NOMO-1 treated with DMSO at 0.1 percent for 48 hours (cell line): ENCODE measurements around the gene SH3PXD2A.

Experiments
- DNase-seq: peaks from one replicate; lab custom pipeline; 2025; ENCODE audit not compliant: unreplicated experiment; lab: John Stamatoyannopoulos, UW

SH3PXD2A gene

DNA sequence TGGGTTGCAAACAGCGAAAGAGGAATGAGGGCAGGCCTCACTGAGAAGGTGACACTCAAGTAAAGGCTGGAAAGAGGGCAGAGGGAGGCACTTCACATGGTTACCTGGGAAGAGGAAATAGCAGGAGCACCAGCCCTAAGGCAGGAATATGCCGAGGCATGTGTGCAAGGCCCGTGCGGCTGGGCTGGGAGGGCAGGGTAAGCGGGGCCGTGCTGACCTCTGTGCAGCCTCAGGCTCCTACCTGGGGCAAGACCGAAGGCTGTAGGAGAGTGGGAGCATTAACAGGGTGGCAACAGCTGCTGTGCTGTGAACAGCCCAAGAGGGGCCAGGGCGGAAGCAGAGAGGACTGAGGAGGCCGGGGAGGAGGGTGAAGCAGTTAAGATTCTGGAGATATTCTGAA is 24.0 kb upstream of the SH3PXD2A start:
- DNase-seq, result no peak

DNA sequence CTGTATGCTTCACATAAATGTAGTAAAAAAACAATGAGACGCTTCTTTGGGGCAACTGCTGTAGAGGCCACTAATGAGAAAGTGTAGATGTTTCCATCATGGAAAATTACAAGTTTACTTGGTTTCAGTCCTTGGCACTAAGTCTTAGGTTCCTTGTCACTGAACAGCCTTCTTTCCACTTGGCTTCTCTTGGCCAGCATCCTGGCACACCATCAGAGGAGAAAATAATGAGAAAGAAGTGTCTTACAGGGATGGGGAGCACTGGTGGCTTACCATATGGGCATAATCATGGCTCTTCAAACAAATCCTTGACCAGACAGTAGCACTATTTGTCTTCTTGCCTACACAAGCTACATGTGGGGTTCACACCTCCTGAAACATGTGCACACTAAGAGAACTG is 22.5 kb upstream of the SH3PXD2A start:
- no peak for DNase-seq

DNA sequence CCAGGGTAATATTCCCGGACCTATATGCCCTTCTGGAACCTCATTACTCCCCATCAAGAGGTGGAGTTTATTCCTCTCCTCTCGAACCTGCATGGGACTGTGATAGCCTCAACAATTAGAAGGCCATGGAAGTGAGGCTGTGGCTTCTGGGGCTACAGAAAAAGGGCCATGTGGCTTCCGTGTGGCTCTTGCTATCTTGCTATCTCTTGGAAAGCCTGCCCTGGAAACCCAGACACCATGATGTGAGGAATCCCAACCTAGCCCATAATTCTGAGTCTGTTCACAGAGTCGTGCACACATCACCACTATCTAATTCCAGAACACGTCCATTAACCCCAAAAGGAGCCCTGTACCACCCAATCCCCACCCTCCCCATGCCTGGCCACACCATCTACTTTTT is 20.8 kb upstream of the SH3PXD2A start:
- no peak for DNase-seq

DNA sequence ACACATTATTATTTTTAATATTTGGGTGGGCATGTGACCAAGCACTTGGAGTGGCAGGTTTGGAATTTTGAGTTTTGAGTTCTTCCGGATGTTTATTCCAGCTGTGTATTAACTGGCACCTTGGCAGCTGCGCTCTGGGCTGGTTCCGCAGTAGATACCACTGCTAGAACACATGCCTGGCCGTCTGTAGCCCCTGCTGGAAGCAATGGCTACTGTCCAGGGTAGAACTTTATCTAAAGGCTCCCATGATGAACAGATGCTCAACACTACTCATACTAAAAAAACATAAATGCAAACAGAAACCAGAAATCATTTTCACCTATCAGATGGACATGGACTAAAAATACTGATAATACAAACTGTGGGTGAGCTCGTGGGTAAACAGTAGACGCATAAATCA is 19.4 kb upstream of the SH3PXD2A start:
- no peak for DNase-seq

DNA sequence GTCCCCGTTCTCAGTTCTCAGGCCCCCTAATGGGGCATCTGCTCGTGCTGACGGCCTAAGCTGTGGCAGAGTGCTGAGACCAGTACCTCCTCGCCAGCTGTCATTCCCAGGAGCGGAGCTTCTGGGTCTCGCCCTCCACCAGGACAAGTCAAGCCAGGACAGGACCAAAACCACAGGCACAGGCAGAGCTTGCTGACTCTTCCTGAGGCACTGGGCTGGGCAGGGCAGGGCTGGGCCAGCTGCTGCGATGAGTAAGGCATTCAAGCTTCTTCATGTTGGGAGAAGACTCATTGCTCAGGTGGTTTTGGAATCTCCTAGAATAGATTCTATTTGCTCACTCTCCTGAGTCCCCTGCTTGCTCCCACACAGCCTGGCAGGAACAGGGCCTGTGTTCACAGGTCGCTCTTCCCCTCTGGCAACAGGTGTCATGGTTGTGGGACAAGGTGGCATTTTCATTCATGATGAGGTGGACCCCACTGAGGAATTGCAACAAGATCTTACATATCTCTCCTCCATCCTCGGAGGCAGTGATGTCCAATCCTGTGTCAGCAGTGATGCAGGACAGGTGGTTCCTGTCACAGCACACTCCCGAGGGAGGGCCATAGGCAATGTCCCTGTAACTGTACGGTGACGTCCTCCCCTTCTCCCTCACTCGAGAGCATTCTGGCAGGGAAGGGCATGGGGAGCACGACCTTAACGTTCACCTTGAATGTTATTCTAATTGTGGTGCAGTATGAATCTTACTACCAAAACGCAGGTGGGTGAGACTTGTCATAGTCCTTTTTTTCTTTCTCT is 17.0 kb upstream of the SH3PXD2A start:
- DNase-seq, result no peak

DNA sequence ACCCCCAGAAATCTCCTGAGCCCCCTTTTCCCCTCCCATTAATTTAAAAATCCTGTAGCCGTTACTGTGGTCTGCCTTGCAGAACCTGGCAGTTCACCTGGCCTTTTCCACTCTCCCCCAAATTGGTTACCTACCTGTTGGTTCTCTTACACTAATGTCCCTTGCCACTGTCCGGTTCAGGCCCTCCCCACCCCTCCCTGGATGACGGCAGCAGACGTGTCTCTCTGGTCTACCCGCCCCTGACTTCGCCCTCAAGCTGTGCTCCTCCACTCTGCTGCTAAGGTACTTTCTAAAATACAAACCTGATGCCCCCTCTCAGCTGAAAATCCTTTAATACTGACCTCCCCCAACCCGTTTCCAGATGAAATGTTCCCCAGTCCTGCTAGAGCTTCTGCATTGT is 15.6 kb upstream of the SH3PXD2A start:
- no peak for DNase-seq

DNA sequence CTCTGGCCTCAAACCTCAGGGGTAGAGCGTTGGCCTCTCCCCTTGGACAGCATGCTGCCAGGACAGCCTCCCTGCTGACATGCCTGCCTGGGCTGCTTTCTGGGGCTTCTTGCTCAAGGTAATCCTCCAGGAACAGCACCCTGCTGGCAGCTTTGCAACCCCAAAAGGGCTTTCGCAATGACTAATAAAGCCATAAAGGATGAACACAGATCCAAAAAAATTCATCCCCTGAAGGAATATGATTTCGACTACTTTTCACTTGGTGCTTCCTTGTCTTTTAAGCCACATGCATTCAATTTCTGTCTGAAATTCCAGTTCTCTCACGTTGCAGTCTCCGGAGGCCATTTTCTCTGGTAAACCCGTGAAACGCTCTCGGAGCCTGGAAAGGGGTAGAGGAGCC is 15.1 kb upstream of the SH3PXD2A start:
- no peak for DNase-seq

DNA sequence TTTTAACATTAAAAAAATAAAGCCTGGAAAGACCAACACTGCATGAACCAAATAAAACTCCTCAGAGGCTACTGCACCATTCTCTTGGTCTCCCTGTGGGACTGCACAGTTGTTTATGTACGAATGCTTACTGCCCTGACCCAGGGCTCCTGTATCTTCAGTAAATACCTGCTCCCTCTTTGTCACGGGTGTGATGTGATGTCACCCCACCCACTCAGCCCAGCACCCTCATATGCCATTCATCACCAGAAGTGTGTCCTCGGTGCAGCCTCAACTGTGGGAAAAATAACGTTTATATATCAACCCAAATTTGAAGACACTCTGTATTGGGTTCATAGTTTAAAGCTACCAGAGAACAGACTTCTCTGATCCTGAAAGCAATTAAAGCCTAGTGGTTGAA is 14.0 kb upstream of the SH3PXD2A start:
- DNase-seq, result no peak

DNA sequence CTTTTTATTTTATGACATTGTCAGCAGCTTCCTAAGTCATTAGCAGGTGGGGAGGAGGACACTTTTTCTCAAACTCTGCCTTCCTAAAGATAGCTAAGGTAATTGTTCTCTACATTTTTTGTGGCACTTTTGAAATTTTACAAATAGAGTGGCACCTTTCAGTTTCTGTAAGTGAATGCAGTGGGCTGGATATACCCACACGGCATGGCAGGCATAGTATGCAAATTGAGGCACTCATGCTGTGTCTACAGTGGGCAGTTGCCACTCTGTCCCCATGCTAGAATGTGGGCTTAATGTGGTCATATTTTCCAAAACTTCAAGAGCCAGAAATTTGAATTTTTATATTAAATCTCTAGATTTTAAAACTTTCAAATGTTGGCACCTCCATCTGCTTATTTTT is 12.8 kb upstream of the SH3PXD2A start:
- no peak for DNase-seq

DNA sequence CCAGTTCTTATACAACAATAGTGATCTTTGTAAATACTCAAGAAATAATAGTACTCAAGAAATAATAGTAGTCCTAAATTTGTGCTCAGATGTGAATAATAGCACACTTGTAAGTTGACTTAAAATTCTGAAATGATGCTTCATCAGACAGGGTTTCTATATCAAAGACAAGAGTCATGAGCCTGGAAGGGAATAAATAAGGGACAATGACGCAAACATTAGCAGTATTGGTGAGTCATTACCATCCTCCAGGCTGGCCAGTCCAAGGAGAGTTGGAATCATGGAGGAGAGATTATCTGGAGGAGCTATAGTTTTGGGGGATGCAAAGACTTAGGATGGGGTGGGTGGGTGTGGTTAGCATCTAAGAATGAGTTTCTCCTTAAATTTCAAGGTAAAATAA is 6.1 kb upstream of the SH3PXD2A start:
- no peak for DNase-seq

DNA sequence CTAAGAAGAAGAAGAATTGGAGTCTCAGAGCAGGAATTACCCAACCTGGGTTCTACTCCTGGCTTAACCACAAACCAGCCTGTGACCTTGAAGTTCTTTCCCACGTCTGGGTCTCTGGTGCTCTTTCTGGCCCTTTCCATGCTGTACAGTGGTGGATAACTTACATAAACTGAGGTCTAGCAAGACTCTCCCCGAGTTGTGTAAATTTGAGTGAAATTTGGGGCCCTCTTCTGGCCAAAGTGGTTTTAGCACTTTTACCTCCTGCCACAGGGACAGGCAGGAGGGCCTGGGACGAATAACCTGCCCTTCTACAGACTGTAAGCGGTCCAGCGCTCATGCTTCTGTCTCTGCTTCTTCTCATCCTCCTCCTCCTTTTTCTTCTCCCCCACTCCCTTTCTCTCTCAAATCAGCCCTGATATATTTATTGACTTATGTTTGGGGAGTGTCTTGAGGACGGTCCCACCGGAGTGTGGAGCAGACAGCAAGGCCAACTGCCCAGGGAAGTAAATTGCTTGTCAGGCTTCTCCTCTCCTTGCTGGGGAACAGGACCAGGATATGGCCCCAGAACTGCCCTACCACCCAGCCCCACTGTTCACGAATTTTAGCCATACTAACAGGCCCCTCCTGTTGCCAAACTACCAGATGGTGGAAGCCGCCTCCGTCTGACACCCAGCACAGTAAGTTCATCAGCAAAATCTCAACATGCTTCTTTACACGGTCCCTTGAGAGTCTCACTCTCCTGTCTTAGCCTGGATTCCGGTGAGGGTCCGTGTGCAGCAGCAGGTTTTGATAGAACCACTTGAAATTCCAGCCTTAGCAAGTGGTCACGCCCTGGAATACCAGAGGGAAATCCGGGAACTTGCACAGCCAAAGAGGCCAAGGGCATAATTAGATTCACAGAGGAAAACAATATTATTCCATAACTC is 4.0 kb upstream of the SH3PXD2A start:
- peak; percentile 39 for DNase-seq

DNA sequence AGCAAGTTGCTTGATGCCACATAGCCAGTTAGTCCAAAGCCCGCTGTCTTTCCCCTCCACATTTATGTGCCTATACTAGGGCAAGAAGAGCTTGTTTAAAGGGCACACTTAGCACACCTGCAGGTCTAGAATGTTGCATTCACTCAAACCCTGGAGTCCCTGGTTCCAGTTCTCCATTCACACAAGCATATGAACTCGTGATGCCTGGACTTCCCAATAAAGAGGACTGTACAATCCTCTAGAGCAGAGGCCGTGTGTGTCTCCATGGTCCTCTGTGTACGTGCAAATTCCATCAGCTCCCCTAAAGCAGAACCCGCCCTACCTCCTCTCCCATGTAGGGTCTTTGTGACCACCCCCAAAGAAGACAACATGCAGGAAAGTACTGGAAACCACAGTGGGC is 3.0 kb upstream of the SH3PXD2A start:
- no peak for DNase-seq

DNA sequence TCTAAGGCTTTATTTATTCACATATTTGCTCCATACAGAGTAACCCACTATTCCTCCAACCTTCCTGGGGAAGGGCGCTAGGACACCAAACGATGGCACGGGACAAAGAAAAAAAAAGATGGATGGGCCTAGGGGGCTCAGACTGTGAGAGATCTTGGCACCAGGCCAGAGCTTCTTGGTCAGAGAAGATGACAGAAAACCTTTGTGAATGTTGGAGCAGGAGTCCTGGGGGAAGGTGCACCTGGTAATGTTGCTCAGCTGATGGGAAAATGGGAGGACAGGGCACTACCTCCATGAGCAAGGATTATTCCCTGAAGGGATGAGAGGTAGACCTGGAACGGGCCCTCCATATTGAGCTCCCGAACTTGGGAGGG is 1.4 kb upstream of the SH3PXD2A start:
- no peak for DNase-seq

DNA sequence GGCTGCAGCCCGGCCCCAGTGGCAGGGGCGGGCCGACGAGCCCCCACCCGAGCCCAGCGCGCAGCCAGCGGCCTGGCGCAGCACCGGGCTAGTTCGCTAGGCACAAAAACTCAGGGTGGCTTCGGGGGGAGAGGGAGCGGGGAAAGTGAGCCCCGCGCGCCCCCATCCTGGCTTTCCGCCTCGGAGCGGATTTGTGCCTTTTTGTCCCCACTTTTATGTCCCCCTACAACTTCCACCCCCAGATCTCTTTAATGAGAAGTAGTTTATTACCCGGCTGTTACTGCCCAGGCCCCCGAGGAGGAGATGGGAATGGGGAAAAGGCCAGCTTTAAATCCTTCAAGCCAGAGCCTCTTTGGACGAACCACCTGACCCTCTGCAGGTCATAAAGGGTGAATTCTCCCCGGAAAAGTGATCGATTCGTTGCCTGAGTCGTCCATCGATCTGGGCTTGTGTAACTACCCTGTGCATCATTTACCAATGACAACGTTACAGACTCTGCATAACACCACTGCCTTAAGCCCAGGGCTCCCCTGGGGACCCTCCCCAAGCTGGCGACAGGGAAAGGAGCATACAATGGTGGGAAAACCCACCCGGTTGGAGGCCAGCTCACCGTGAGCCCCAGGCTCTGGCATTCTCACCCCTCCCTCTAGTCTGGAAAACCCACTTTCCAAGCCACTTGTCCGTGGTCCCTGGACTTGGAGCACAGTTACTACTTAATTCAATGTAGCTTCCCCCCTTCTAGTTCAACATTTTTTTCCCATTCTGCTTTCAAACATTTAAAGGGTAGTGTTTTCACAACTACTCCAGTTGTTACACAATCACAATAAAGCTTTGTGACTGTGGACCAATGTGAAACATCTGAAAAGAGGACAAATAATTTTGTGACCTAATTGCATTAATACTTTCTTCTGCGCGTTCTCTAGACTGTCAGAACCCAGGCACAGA is 748 bp upstream of the SH3PXD2A start:
- peak; percentile 4 for DNase-seq

DNA sequence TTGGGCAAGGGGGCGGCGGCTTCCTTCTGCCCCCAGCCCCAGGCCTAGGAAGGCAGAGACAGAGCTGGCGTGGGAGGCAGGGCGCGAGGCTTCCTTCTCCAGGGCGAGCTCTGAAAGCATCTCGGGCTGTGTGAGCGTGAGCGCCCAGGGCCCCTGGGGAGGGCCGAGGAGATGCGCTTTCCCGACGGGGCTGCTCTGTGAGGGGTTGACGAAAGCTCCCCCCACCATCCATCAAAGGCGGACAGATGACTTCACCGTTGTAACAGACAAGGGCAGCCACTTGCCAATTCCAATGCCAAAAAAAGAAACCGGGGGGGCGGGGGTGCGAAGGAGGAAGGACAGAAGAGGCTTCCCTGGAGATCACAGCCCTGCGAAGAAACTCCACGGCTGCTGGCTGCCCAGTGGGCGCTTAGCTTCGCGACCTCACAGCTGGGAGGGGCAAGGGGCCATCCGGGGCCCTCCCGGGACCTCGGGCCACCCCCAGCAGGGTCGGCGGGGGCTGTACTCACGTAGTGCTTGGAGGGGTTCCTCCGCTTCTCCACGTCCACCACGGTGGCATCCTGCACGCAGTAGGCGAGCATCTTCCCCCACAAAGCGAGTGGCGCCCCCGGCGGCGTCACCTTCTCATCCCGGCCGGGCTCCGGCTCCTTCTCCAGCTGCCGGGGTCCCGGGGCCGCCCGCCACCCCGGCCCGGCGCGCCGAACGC is 537 bp downstream of the SH3PXD2A start:
- no peak for DNase-seq

DNA sequence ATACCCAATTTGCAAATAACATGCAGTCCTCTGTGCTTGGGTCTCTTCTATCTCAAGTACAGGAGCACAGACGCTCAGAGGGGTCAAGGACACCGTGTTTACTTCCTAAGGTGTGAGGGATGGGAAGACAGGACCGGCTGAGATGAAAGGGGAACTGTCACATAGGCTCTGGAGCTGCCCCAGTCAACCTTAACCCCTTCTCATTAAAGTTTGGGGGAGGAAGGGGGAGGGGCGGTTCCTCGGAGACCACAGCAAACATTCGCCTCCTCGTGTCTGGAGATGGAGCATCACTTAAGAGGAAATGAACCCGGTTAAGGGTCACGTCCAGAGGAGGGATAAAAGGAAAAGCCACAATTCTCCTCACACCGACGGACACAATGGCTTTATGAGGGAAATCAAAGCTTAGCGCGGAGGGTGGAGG is 1.1 kb downstream of the SH3PXD2A start:
- DNase-seq, result peak; percentile 19

DNA sequence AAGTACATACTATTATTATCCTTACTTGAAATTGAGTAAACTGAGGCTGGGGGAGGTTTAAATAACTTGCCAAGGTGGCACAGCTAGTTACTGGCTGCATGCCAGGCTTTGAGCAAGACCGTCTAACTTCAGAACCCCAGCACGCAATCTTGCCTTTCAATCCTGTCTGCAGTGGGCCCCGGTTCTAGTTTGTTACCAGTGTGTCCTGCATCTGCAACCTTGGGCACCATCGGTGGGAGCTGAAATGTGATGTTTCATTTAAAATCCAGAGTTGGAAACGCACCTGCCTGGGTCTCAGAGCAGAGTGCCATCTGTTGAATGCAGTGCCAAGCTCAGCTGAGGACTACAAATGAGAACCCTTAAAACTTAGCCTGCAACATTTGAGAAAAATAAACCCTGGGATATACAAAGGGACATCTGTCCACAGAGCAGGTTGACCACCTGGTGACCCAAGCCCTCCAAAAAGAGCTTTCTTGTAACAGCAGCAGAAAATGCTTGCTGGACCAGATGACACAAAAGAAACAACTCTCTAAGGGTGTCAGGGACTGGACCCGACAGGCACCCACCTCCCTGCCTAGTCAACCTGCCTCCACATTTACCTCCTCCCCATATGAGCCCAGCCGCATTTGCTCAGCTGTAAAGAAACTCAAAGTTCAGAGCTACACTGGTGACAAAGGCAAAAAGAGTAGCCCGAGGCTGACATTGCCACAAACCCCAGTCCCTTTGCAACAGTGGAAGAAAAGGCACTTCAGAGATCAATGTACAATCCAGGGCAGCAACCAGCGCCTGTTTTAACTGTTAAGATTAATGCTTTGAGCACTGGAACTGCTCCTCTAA is 1.7 kb downstream of the SH3PXD2A start:
- DNase-seq, result no peak

DNA sequence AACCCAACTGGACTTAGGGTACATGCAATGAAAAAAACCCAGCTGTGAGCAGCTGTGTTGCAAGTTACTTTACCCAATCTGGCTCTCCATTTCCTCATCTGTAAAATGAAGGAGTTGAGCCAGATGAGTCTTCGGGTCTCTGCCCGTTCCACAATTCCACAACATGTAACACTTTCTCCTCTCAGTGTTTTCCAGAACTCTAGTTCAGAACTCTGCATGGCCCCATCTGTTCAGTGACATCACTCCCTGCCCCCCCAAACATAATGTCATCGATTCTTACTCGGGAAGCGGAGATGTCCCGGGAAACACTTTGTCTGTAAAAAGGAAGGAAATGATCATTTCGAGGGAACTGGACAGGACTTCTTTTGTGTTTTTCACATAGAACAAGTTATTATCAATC is 2.5 kb downstream of the SH3PXD2A start:
- DNase-seq, result peak; percentile 10

DNA sequence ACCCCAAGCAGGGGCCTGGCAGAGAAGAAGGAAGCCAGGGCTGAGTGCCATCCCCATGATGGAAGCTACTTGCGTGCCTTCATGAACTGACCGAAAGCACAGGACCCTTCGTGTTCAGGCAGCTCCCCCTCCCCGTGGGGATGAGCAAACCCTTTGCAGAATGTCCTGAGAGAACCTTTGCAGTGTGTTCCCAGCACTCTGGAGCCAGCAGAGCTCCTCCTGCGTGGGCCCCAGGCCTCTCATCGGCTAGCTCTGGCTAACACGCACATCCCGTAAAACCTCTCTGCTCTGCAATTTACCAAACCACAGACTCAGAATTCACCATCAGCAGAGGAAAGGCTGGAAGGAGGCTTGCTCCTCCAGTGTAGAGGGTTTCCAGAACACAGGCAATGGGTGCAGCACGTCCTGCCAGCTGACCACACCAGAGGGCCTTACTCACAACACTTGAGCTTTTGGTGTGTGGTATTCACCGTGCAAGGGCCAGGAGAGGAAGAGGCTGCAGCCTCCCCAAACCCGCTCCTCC is 3.1 kb downstream of the SH3PXD2A start:
- no peak for DNase-seq
